Measurements from ENCODE around the gene ARL15.

- TF ChIP-seq CTCF (IDR thresholded peaks at IDR 0.05; ENCODE audit: control extremely low read depth in 1 of 3, insufficient read depth in 1 of 3, low read depth in 1 of 3, low read length in 3 of 3) (no peak), CHD1 (IDR thresholded peaks at IDR 0.05; ENCODE audit: low read depth, low read length) (no peak), SIN3A (conservative IDR thresholded peaks at IDR 0.05 in 1 of 2, IDR thresholded peaks at IDR 0.05 in 1 of 2; ENCODE audit: low read depth in 1 of 2, low read length in 2 of 2) (no peak)
Observed at GRCh38 chr5:54007827-54008777, 302.3 kb downstream of the ARL15 start.

All from H1 (cell line).